Bronchial epithelial cell (primary cell): ENCODE measurements around the gene GRK7. TPM values are rescaled to one million over a fixed set of nuclear protein-coding genes. Genes with fewer than 3 reads are reported as not detected.

Experiments used
- DNase-seq: peaks from one replicate; pipeline ENCODE4 v3.0.0-alpha.2; 2010; ENCODE audit warnings: low read depth
- FAIRE-seq: peaks from 2 replicates; lab custom pipeline; 2011; peaks lifted over from hg19 to GRCh38; lab: Jason Lieb, UNC
- H3K27me3 ChIP-seq: 2 replicates; pipeline ENCODE4 v1.5.1; 2011; ENCODE audit warnings: low read length; ENCODE audit not compliant: control insufficient read depth, insufficient read depth
- H3K36me3 ChIP-seq: 2 replicates; pipeline ENCODE4 v1.5.1; 2011; ENCODE audit warnings: low read length; ENCODE audit not compliant: control insufficient read depth, insufficient read depth
- H3K4me3 ChIP-seq: 2 replicates; pipeline ENCODE4 v1.5.1; 2011; ENCODE audit warnings: mild to moderate bottlenecking, low read depth, low read length, control low read depth
- total RNA-seq: library from RNA; depleted of rRNA; stranded (reverse); fragments of >200 nt; gene quantifications from 2 replicates; pipeline ENCODE4 v1.2.1, GENCODE V29; 2014
- TF ChIP-seq, protein P1 (sequence below): IDR thresholded peaks from 2 replicates; pipeline ENCODE4 v1.5.1; 2011; ENCODE audit warnings: mild to moderate bottlenecking, moderate library complexity, low read length, control low read depth, inconsistent platforms; ENCODE audit not compliant: insufficient read depth, severe bottlenecking

GRK7 gene
- total RNA-seq, 1 donor from 2014 or later: not detected

DNA sequence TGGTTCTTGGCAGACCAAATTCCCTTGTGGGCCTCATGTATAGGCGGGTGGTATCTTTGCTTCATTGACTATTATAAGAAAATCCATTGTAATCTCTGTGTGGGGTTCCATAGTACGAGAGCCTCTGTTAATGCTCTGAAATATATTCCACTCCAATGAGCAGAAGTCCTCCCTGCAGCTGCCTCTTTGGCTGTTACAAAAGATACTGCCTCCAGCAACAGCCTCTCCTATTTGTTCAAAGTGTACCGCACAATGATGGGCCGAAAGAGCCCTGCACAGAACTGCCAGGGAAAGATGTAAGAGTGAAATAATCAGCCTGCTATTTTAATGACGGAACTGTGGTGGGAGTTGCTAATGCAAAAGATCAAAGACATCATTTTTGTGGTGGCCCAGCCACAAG is 48.9 kb downstream of the GRK7 start:
- no peak for FAIRE-seq
- no peak overlapping the region for H3K4me3 ChIP-seq
- TF ChIP-seq, protein P1, sequence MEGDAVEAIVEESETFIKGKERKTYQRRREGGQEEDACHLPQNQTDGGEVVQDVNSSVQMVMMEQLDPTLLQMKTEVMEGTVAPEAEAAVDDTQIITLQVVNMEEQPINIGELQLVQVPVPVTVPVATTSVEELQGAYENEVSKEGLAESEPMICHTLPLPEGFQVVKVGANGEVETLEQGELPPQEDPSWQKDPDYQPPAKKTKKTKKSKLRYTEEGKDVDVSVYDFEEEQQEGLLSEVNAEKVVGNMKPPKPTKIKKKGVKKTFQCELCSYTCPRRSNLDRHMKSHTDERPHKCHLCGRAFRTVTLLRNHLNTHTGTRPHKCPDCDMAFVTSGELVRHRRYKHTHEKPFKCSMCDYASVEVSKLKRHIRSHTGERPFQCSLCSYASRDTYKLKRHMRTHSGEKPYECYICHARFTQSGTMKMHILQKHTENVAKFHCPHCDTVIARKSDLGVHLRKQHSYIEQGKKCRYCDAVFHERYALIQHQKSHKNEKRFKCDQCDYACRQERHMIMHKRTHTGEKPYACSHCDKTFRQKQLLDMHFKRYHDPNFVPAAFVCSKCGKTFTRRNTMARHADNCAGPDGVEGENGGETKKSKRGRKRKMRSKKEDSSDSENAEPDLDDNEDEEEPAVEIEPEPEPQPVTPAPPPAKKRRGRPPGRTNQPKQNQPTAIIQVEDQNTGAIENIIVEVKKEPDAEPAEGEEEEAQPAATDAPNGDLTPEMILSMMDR: no peak

DNA sequence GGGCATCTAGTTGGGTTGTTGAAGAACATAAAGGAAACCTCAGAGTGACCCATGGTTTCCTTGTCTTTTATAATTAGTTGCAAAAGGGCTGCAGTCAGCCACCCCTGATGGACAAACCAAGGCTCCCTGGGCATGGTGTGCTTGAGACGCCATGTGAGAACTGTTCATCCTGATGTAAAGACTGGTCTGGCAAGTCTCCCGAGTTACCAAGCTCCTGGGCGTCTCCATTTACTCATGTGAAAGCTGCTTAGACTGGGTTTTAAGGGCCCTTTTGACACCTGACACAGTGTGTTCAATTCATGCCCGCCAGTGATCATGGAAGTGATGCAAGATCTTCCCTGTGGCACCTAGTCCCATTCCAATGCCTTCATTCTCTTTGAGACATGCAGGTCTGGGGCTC is 49.4 kb downstream of the GRK7 start:
- FAIRE-seq: no peak
- H3K36me3 ChIP-seq: no peaks in the 10 kb centered on the region
- TF ChIP-seq, protein P1: no peak
- no peak overlapping the region for H3K4me3 ChIP-seq
- no peaks in the 10 kb centered on the region for H3K27me3 ChIP-seq
- peak; percentile 43 for DNase-seq

More for the DNA sequence above, 48.9 kb downstream of the GRK7 start:
- DNase-seq: no peak
- Histone ChIP-seq H3K36me3 (no peaks in the 10 kb centered on the region), H3K27me3 (no peaks in the 10 kb centered on the region)

Other genes starting within 250 kb of the GRK7 start
- 38.4 and 56.9 TPM in 2 replicates for gene RNF7, start 25.1 kb upstream of the GRK7 start, total RNA-seq
- 79.4 and 89.5 TPM in 2 replicates for gene ATP1B3, start 113.2 kb downstream of the GRK7 start, total RNA-seq